NK-92 treated with Interleukin-12 subunit alpha and Interleukin-12 subunit beta, amount 100 ng/mL, for 24 hours (cell line): ENCODE results near the gene BANP.
"Not testable (repeated sequence)": the region's sequence is repeated elsewhere in the genome, so short reads cannot be mapped to it uniquely, and the experiment has no call there.

Experiments used
- DNase-seq: peaks from one replicate; lab custom pipeline; 2025; lab: John Stamatoyannopoulos, UW

The BANP gene

DNA sequence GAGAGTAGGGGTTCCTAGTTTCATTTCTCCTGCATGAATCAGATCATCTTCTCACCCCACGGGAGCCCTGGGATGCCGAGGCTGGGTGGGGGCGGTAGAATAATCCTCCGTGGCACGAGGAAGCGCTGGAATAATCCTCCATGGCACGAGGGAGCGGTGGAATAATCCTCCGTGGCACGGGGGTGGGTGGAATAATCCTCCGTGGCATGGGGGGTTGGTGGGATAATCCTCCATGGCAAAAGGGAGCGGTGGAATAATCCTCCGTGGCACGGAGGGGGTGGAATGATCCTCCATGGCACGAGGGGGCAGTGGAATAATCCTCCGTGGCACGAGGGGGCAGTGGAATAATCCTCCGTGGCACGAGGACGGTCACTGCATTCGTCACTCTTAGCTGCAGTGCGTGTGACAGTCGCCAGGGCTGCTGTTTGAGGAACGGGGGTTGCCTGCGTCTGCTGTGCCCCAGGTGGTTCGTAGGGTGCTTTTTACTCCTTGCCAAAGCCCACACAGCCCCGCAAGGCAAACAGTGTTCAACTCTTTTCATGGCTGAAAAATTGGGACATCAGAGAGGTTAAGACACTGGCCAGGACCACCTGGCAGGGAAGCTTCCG lies 152.5 kb downstream of the BANP start:
- DNase-seq, result no peak

DNA sequence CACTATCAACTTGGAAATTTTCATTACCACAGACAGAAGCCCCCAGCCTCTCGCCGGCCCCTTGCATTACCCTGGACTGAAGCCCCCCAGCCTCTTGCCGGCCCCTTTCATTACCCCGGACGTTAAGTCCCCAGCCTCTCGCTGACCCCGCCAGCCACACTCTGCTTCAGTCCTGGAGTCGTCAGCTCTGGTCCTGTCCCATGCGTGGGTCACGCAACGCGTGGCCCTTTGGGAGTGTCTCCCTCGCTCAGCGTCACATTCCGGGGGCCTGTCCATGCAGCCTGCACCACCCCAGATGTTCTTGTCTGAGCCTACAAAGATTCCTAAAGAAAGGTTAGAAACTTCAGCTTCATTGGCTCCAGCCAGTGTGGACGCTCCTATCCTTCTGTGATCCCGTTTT lies 153.1 kb downstream of the BANP start:
- DNase-seq, result not testable (repeated sequence)

DNA sequence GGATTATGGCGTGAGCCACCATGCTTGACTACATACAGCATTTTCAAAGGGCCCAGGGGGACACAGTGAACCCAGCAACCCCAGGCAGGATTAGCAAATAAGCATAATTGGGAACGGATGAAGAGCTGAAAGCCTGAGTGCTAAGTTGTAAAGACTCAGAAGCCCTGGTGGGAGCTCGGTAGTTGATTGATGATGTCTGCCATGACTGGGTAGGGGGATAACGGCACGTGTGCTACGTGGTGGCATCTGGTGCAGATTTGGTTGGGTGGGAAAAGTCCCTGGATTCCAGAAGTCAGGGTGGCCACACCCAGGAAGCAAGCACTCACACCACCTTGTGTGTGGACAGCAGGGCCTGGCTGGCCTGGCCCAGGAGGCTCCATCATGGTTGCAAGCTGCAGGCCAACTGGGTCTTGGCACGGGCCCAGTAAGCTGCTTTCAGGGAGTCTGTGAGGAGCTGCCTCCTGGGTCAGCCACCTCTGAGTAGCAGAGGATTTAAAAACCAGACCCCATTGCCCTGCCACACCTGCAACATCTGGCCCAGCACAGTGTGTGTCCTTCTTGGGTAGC lies 154.4 kb downstream of the BANP start:
- DNase-seq, result not testable (repeated sequence)

DNA sequence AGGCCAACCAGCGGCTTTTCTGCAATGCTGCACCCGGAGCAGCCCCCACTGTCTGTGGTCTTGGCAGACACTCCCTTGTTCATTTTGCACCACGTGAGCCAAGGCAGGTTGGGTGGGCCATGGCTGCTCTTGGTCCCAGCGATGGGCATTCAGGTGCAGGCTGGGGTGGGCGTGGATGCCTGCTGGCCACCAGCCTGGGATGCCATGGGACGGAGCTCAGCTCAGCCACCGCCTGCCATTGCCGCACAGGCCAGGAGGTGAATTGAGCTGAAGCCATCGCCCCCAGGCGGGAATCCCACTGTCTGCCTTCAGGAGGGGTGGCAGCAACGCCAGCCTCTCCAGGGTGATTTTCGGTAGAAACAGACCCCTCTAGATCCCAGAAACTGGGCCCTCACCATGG lies 155.3 kb downstream of the BANP start:
- not testable (repeated sequence) for DNase-seq

DNA sequence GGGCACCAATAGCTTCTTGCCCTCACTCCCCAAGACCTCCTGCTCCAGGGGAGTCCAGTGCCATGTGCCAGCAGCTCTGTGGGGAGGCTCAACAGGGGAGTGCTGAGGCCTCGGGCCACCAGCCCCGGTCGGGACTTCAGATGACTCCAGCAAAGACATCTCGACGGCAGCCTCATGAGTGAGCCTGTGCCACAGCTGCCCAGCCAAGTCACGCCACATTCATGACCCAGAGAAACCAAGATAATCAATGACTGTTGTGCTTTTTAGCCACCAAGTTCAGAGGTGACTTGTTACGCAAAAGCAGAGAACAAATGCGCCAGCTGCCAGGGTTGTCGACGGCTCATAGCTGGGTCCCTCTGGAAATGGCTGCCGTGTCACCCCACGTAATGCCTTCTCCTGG lies 157.5 kb downstream of the BANP start:
- no peak for DNase-seq

DNA sequence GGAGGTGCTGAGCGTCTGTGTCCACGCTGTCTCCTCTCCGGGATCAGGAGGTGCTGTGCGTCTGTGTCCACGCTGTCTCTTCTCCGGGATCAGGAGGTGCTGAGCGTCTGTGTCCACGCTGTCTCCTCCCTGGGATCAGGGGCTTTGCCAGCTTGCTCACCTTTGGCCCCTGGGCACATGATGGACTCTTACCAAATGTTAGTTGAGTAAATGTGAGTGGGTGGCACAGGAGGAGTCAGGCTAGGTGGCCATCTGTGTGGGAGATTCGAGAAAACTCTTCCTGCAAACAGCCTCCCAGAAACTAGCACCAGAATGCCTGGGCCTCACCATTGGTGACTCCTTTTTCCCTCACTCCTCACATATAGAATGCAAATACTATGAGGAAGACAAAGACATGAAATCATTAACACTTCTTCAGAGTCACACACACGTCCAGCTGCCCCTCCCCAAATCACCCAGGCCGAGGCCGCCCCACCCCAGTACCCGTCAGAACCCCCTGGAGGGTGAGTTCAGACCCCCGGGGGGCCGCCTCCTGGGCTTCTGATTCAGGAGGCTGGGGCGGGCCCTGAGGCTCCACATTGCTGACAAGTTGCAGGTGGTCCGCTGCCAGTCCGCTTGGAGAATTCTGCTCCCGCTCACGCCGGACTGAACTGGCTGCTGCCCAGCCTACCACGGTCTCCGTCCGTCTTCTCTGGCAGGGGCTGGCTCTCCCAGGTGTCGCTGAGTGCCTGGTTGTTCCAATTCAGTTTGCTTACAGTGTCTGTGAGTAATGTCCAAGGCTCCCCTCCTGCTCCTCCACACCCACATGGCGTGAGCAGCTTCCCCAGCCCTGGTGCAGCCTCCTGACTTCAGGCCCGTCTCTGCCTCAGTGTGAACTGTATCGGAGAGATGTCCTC lies 158.7 kb downstream of the BANP start:
- DNase-seq, result not testable (repeated sequence)

DNA sequence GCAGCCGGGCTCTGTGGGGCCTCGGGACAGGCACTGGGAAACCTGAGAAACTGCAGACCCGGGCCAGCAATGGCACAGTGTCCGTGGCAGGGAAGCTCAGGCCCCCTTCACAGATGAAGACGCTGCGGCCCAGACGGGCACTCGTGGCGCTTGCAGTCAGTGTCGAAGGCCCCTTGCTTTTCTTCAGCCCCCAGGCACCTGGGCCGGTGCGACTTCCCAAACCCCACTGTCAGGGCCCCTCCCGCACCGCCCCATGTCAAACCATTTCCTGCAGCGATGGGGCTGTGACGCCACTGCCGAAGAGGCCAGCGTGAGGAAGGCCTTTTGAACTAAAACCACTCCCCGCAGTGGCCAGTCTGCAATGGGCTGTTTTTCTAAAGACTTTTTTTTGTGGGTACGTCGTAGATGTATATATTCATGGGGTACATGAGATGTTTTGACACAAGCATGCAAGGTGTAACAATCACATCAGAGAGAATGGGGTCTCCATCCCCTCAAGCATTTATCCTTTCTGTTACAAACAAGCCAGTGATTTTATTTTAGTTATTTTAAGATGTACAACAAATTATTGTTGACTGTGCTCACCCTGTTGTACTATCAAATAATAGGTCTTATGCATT lies 159.8 kb downstream of the BANP start:
- DNase-seq, result not testable (repeated sequence)

DNA sequence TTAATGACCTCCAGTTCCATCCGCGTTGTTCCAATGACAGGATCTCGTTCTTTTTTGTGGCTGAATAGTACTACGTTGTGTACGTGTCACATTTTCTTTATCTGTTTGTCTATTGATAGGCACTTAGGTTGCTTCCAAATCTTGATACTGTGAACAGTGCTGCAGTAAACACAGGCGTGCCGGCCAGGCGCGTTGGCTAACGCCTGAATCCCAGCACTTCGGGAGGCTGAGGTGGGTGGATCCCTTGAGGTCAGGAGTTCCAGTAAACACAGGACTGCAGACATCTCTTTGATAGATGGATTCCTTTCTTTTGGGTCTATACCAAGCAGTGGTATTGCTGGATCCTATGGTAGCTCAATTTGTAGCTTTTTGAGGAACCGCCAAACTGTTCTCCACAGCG lies 160.7 kb downstream of the BANP start:
- not testable (repeated sequence) for DNase-seq

DNA sequence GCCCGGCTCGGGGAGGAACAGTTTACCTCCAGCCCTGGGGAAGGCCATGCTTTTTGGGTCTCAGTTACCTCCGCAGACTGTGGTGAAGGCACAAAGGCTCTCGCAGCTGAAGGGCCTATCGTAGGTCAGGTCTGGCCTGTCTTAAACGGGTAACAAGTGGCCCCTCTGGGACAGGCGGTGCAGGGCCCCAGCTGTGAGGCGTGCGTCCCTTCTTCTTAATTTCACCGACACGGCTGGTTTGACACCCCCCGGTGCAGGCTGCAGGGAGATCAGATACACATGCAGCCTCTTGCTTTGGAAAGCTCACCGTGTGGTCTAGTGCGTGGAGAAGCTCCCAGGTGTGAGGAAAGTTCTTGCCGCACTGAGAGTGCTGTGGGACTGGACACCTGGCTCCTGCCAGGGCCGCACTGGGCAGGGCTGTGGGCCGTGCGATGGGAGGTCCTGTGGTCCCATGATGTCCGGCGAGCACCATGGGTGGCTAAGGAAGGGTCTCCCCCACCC lies 162.4 kb downstream of the BANP start:
- DNase-seq, result no peak

DNA sequence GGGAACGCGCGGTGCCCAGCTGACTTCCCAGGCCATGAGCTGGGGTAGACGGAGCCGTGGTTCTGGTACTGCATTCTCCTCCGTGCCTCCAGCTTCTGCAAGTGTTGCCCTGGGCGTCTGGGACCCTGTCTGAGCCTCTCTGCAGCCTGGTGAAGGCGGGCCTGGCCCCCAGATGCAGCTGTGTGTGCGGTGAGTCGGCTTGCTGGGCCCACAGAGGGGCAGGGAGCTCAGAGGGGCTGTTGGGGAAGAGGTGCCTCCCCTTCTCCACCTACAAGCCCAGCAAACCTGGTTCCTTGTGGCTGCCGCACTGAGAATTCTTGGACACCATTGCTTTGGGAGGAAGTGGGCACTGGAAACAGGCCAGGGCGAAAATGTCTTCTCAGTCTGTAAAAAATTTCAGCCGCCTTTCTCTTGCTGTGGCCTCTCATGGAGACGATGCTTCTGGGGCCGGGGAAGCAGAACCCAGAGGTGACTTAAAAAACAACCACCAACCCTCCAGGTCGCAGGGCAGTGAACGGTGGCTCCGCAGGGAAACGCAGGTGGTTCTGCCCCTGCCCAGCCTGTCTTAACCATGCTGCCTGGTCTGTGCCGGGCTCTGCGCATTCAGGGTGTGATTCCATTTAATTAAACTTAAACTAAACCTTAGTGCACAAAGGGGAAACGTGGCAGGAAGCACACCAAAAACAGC lies 163.5 kb downstream of the BANP start:
- not testable (repeated sequence) for DNase-seq

DNA sequence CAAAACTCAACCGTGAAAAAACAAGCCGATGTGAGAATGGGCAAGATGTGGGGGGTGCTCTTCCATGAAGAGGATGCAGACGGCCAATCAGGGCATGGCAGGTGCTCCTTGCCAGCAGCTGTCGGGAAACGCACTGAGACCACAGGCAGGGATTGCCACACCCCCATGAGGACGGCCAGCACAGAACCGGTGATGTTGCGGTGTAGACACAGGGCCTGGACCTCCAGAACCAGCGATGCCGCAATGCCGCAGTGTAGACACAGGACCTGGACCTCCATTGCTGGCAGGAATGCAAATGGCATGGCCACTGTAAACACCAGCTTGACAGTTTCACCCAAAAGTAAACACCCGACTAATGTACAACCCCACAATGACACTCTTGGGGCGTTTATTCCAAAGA lies 164.9 kb downstream of the BANP start:
- DNase-seq, result no peak

DNA sequence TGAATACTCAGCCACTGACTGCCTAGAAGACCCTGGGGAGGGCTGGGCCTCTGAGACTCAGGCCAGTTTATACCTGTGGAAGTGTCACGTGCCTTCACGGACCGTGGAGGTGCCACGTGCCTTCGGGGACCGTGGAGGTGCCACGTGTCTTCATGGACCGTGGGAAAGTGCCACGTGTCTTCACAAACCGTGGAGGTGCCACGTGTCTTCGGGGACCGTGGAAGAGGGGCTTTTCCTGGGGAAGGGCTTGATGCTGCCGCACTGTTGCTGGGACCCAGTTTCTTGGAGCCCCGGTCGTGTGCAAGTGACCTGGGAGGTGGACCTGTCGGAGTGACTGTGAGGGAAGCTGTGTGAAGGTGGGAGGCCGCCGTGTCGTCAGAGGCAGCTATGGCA lies 166.2 kb downstream of the BANP start:
- DNase-seq, result no peak

DNA sequence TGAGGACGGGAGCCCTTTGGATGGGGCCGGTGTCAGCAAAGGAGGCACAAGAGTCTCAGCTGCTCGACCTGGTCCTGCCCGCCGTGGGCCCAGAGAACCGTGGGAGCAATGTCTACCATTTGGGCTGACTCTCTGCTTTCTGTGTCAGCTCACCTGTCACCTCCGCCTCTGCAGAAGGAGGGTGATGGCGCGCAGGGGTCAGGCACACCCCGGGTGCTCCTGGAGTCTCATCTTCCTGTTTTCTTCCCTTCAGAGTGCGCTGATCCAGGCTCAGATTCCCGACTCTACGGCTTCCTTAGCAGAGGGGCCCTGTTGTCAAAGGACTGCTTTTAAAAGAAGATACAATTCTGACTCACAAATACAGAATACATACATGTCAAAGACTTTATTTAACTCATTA lies 167.1 kb downstream of the BANP start:
- no peak for DNase-seq

DNA sequence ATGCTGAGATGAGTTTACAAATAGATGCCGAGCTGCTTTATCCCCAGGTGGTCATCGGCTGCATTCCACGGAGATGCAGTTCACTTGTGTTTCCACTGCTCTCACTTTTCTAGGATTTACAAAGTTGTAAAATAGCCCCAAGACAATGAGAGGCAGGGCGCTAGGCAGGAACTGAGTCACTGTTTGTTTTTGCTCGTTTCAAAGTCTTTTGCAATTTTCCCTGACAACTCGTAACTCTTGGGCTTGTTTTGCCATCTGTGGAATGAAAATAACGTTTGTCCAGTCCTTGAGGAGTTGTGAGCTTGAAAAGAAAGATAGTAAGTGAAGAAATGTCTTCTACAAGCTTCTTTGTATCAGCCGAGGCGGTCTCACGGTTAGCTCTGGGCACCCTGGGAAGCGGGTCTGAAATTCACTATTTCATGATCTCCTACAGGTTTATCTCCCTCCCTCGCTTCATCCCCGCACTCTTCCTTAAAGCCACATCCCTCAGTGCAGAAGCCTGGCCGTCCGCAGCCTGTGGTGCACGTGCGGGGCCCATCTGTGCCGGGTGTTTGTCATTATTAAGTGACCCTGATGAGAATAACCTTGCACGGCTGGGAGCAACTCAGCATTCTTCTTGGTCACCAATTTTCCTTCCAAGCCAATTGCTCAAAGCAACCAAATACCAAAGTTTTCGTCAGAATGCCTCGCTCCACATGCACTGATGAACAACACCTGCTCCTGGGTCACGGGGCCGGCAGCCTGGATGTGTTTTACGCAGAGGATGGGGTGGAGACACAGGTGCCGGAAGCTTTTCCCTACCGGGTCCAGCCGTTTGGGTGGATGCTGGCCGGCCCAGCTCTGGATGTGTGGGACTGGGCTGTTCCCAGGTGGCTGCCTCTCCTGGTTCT lies 167.9 kb downstream of the BANP start:
- DNase-seq, result not testable (repeated sequence)

DNA sequence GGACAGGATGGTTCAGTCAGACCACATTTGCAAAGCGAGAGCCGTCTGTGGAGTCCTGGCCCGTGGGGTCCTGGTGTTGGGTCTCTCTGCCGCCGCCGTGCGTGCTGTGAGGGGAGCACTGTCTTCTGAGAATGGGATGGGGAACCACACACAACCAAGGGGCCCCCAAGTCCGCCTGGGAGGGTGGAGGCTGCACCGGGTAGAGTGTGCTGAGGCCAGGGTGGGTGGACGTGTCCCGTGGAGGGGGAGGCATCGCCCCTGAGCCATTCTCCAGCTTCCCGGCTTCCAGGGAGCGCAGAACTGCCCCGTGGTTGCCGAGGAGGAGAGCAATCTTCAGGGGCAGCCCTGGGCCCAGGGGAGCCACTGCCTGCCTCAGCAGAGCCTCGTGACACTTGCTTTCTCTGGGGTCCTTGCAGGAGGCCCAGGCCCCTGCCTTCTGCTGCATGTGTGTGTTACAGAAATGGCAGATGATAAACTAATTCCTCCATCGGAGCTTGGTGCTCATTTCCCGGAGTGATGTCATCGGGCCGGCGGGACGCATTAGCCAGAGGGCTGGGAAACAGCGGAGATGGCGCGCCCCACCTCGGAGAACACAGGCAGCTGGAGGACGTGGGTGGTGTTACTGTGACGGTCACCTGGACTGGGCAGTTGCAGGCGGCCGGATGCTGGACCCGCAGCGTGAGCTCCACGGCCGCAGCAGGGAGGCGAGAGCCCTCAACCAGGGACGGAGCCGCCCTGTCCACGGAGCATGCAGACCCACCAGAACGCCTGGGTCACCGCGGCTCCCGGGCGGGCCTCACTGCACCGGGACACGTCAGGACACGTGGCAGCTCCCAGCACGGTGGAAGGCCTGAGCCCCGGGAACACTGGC lies 168.9 kb downstream of the BANP start:
- not testable (repeated sequence) for DNase-seq

DNA sequence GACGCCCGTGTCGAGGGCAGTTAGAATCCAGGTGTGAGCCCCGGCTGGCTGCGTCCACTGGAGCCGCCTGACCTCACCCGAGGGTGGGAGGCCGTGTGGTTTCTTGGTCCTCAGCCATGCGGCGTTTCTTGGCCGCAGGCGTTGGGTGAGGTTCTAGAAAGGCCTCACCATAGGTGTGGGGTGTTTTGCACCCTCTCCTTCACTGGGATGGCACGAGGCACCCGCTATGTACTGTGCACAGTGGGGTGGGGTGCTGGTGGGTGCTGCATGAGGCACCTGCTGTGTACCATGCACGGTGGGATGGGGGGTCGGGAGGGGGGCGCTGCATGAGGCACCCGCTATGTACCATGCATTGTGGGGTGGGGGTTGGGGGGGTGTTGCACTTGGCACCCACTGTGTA lies 169.6 kb downstream of the BANP start:
- no peak for DNase-seq

DNA sequence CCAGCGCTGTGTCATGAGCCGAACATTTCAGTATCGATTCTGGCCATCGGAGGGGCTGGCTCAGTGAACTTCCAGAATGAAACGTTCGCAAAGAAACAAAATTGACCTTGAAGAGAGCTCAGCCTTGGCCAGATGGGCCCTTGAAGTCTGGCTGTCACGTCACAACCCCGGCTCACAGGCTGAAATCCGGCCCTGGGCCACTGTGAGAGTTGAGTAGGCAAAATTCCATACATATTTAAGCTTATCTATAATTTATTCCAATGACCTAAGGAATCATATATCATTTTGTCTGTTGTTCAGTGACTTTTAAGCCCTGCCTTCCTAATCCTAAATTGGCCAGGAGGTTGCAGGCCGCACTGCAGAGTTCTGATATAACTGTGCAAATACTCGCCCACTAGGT lies 170.2 kb downstream of the BANP start:
- not testable (repeated sequence) for DNase-seq

DNA sequence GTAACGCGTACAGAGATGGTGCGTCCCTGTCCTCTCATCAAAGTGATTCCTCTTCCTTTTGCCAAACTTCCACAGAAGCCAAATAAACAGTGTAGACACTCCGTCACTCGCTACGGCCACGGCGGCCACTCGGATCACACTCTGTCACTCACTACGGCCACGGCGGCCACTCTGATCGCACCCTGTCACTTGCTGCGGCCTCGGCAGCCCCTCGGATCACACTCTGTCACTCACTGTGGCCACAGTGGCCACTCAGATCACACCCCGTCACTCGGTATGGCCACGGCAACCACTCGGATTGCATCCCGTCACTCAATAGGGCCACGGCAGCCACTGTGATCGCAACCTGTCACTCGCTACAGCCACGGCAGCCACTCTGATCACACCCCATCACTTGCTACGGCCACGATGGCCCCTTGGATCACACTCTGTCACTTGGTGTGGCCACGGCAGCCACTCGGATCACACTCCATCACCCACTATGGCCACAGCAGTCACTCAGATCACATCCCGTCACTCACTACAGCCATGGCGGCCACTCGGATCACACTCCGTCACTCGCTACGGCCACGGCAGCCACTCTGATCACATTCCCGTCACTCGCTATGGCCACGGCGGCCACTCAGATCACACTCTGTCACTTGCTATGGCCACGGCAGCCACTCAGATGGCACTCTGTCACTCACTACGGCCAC lies 170.8 kb downstream of the BANP start:
- DNase-seq, result no peak
